ENCODE data around the gene CKB. TPM values are rescaled to one million over a fixed set of nuclear protein-coding genes. Genes with fewer than 3 reads are reported as not detected.

CKB gene
- total and polyA plus RNA-seq, 9 of the 15 experiments (the other 6 are each of a cell fraction or from before 2014, with no cell fraction given) = 23.9 to 692 (median 132) TPM

- TF ChIP-seq U2AF2 (optimal IDR thresholded peaks at IDR 0.05; ENCODE audit: low read depth, low read length) (no peak), ILF3 (IDR thresholded peaks at IDR 0.05; ENCODE audit: borderline replicate concordance) (no peak), ZNF24 (IDR thresholded peaks at IDR 0.05) (peak; percentile 62), NFYB (IDR thresholded peaks at IDR 0.05; ENCODE audit: extremely low read depth, insufficient read length) (no peak), ZNF407 (IDR thresholded peaks at IDR 0.05; ENCODE audit: low read depth) (no peak), ZNF133 (CRISPR knock-in tag; IDR thresholded peaks at IDR 0.05) (no peak), NCOA4 (IDR thresholded peaks at IDR 0.05; ENCODE audit: partially characterized antibody) (no peak), HNRNPLL (IDR thresholded peaks at IDR 0.05; ENCODE audit: low read depth, low read length, poor library complexity, severe bottlenecking) (peak; percentile 89), ZBTB17 (CRISPR knock-in tag; IDR thresholded peaks at IDR 0.05) (no peak), MEF2D (tag; conservative IDR thresholded peaks at IDR 0.05; ENCODE audit: low read depth) (no peak), ZNF766 (CRISPR knock-in tag; conservative IDR thresholded peaks at IDR 0.05) (no peak), CCAR2 (IDR thresholded peaks at IDR 0.05; ENCODE audit: low read depth, low read length) (no peak)
- TF ChIP-seq, protein P1, sequence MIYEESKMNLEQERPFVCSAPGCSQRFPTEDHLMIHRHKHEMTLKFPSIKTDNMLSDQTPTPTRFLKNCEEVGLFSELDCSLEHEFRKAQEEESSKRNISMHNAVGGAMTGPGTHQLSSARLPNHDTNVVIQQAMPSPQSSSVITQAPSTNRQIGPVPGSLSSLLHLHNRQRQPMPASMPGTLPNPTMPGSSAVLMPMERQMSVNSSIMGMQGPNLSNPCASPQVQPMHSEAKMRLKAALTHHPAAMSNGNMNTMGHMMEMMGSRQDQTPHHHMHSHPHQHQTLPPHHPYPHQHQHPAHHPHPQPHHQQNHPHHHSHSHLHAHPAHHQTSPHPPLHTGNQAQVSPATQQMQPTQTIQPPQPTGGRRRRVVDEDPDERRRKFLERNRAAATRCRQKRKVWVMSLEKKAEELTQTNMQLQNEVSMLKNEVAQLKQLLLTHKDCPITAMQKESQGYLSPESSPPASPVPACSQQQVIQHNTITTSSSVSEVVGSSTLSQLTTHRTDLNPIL (CRISPR knock-in tag; IDR thresholded peaks at IDR 0.05) = no peak
- TF ChIP-seq, protein P2, sequence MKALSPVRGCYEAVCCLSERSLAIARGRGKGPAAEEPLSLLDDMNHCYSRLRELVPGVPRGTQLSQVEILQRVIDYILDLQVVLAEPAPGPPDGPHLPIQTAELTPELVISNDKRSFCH (CRISPR knock-in tag; IDR thresholded peaks at IDR 0.05) = no peak
- TF ChIP-seq, protein P2 (tag; IDR thresholded peaks at IDR 0.05) = peak; percentile 63; the same call in 1 of the 2 replicates
These were observed 40.0 kb upstream of the CKB start, which contains the start of the genes BAG5 and COA8 (continued) for GRCh38 chr14:103562429-103563225.
